CD4-positive, CD25-positive, alpha-beta regulatory T cell (primary cell): ENCODE measurements around the gene OTOG. TPM values are rescaled to one million over a fixed set of nuclear protein-coding genes. Genes with fewer than 3 reads are reported as not detected.
A peak's percentile ranks its signal among the peaks of the same experiment; 100 is the strongest.

ENCODE experiments used
- ATAC-seq, 2 donors: fragments of 150-1000 bp; cut with Tn5 transposase; one replicate each; pipeline ENCODE4 v1.10.0; 2021; ENCODE audit warnings: low read depth in 2 of 2, moderate number of reproducible peaks in 2 of 2, moderate library complexity in 1 of 2
- DNase-seq, 3 donors: peaks; one replicate each; pipeline versions ENCODE4 v3.0.0 to v3.0.0-alpha.2; 2012 to 2022; ENCODE audit warnings: mixed read lengths in 1 of 3
- H3K27ac ChIP-seq: one replicate; pipeline ENCODE4 v1.7.0; 2013; ENCODE audit warnings: mild to moderate bottlenecking, low read length; ENCODE audit not compliant: insufficient read depth, poor library complexity, severe bottlenecking
- H3K27me3 ChIP-seq: one replicate; pipeline ENCODE4 v1.7.0; 2013; ENCODE audit warnings: low read length; ENCODE audit not compliant: control insufficient read depth, insufficient read depth
- H3K36me3 ChIP-seq: one replicate; pipeline ENCODE4 v1.7.0; 2013; ENCODE audit warnings: mild to moderate bottlenecking, low read length, moderate library complexity; ENCODE audit not compliant: control insufficient read depth, insufficient read depth
- H3K4me1 ChIP-seq: 2 replicates; pipeline ENCODE4 v1.7.0; 2013; ENCODE audit warnings: mild to moderate bottlenecking, low read length; ENCODE audit not compliant: insufficient read depth, control insufficient read depth, poor library complexity, severe bottlenecking
- H3K4me3 ChIP-seq: one replicate; pipeline ENCODE4 v1.7.0; 2013; ENCODE audit warnings: low read depth, mild to moderate bottlenecking, low read length, moderate library complexity
- H3K9me3 ChIP-seq, 2 experiments: 1 replicate in 1 of 2; 2 replicates in 1 of 2; pipeline ENCODE4 v1.7.0; 2013; ENCODE audit warnings: low read length in 2 of 2, mild to moderate bottlenecking in 1 of 2, moderate library complexity in 1 of 2; ENCODE audit not compliant: control insufficient read depth in 2 of 2
- H3K27ac Mint-ChIP-seq, 3 donors: one replicate each; pipeline ENCODE4 v1.8.0; 2020 to 2022; ENCODE audit warnings: mild to moderate bottlenecking in 3 of 3, mixed read lengths in 3 of 3, moderate library complexity in 2 of 3
- H3K27me3 Mint-ChIP-seq: one replicate; pipeline ENCODE4 v1.8.0; 2022; ENCODE audit warnings: mild to moderate bottlenecking, mixed read lengths
- H3K36me3 Mint-ChIP-seq: one replicate; pipeline ENCODE4 v1.8.0; 2020; ENCODE audit warnings: mixed read lengths
- H3K4me1 Mint-ChIP-seq, 4 donors: one replicate each; pipeline ENCODE4 v1.8.0; 2020 to 2022; ENCODE audit warnings: mixed read lengths in 4 of 4, mild to moderate bottlenecking in 1 of 4
- H3K4me3 Mint-ChIP-seq, 4 donors: one replicate each; pipeline ENCODE4 v1.8.0; 2020 to 2022; ENCODE audit warnings: mild to moderate bottlenecking in 4 of 4, mixed read lengths in 4 of 4, moderate library complexity in 3 of 4
- H3K9me3 Mint-ChIP-seq, 7 donors: one replicate each; pipeline ENCODE4 v1.8.0; 2020 to 2022; ENCODE audit warnings: mixed read lengths in 7 of 7, mild to moderate bottlenecking in 3 of 7, moderate library complexity in 2 of 7
- polyA plus RNA-seq, 4 donors: library from polyadenylated mRNA; unstranded; fragments of 300-500 nt; fragmentation: Illumina TruSeq; gene quantifications; one replicate each; pipeline ENCODE4 v1.2.3, GENCODE V29; 2021
- total RNA-seq: library from RNA; stranded (reverse); gene quantifications from one replicate; pipeline ENCODE4 v1.2.3, GENCODE V29; 2022

OTOG gene
- total and polyA plus RNA-seq, 5 donors from 2014 or later = not detected

GRCh38 chr11:17691976-17692375, 144.9 kb downstream of the OTOG start:
- peaks cover 8% of the 10 kb centered on the region for H3K27me3 ChIP-seq
- no peaks in the 10 kb centered on the region for H3K4me1 ChIP-seq
- H3K27ac ChIP-seq = no peak overlapping the region
- H3K4me3 ChIP-seq = no peak overlapping the region
- Mint-ChIP-seq H3K36me3 (no peaks in the 10 kb centered on the region), H3K4me3 (no peak overlapping the region), H3K27me3 (peaks cover 27% of the 10 kb centered on the region), H3K9me3 (peaks cover 0 to 2% (median 0%) of the 10 kb centered on the region in 7 donors), H3K4me1 (peaks cover 0 to 4% (median 0%) of the 10 kb centered on the region in 4 donors), H3K27ac (no peak overlapping the region)
- DNase-seq = no peak
- no peaks in the 10 kb centered on the region for H3K9me3 ChIP-seq
- no peak for ATAC-seq
- H3K36me3 ChIP-seq = no peaks in the 10 kb centered on the region

- H3K27me3 Mint-ChIP-seq = peaks cover 35% of the 10 kb centered on the region
- H3K27ac ChIP-seq = no peak overlapping the region
- no peak overlapping the region for H3K27ac Mint-ChIP-seq
- no peaks in the 10 kb centered on the region for H3K4me1 ChIP-seq
- H3K27me3 ChIP-seq = peaks cover 8% of the 10 kb centered on the region
- no peaks in the 10 kb centered on the region for H3K36me3 Mint-ChIP-seq
- peaks cover 0 to 4% (median 0%) of the 10 kb centered on the region in 4 donors for H3K4me1 Mint-ChIP-seq
- DNase-seq = no peak
- H3K9me3 ChIP-seq = no peaks in the 10 kb centered on the region
- H3K36me3 ChIP-seq = no peaks in the 10 kb centered on the region
- H3K9me3 Mint-ChIP-seq = peaks cover 0 to 2% (median 0%) of the 10 kb centered on the region in 7 donors
- no peak for ATAC-seq
- no peak overlapping the region for H3K4me3 ChIP-seq
- no peak overlapping the region for H3K4me3 Mint-ChIP-seq
Measured at GRCh38 chr11:17692931-17693330, 145.9 kb downstream of the OTOG start.

- Histone ChIP-seq H3K9me3 (no peaks in the 10 kb centered on the region), H3K27ac (no peak overlapping the region), H3K4me1 (no peaks in the 10 kb centered on the region), H3K27me3 (peaks cover 8% of the 10 kb centered on the region), H3K36me3 (no peaks in the 10 kb centered on the region), H3K4me3 (no peak overlapping the region)
- H3K36me3 Mint-ChIP-seq = no peaks in the 10 kb centered on the region
- H3K4me1 Mint-ChIP-seq = peaks cover 0 to 4% (median 0%) of the 10 kb centered on the region in 4 donors
- ATAC-seq (no peak), DNase-seq (no peak)
- H3K27me3 Mint-ChIP-seq = peaks cover 39% of the 10 kb centered on the region
- H3K9me3 Mint-ChIP-seq = peaks cover 0 to 2% (median 0%) of the 10 kb centered on the region in 7 donors
- H3K27ac Mint-ChIP-seq = no peak overlapping the region
- H3K4me3 Mint-ChIP-seq = no peak overlapping the region
Measured at GRCh38 chr11:17693531-17693930, 146.5 kb downstream of the OTOG start.

- Mint-ChIP-seq H3K9me3 (peaks cover 0 to 2% (median 0%) of the 10 kb centered on the region in 7 donors), H3K27me3 (peaks cover 45% of the 10 kb centered on the region), H3K27ac (no peak overlapping the region), H3K4me3 (peak overlapping the region in 1 of 4 donors; percentile 4), H3K36me3 (no peaks in the 10 kb centered on the region), H3K4me1 (peaks cover 0 to 4% (median 0%) of the 10 kb centered on the region in 4 donors)
- Histone ChIP-seq H3K27ac (no peak overlapping the region), H3K27me3 (peaks cover 8% of the 10 kb centered on the region), H3K36me3 (no peaks in the 10 kb centered on the region), H3K9me3 (no peaks in the 10 kb centered on the region), H3K4me1 (no peaks in the 10 kb centered on the region), H3K4me3 (no peak overlapping the region)
- DNase-seq (no peak), ATAC-seq (no peak)
Measured at GRCh38 chr11:17694494-17695110, 147.5 kb downstream of the OTOG start.

- H3K36me3 ChIP-seq = no peaks in the 10 kb centered on the region
- H3K27me3 ChIP-seq = peaks cover 8% of the 10 kb centered on the region
- no peak overlapping the region for H3K27ac ChIP-seq
- no peak overlapping the region for H3K4me3 Mint-ChIP-seq
- H3K4me1 Mint-ChIP-seq = peaks cover 0 to 4% (median 0%) of the 10 kb centered on the region in 4 donors
- DNase-seq = no peak
- H3K9me3 ChIP-seq = no peaks in the 10 kb centered on the region
- H3K9me3 Mint-ChIP-seq = peaks cover 0 to 2% (median 0%) of the 10 kb centered on the region in 7 donors
- H3K4me3 ChIP-seq = no peak overlapping the region
- ATAC-seq = no peak
- H3K27ac Mint-ChIP-seq = no peak overlapping the region
- H3K4me1 ChIP-seq = no peaks in the 10 kb centered on the region
- H3K27me3 Mint-ChIP-seq = peaks cover 45% of the 10 kb centered on the region
- H3K36me3 Mint-ChIP-seq = no peaks in the 10 kb centered on the region
Measured at GRCh38 chr11:17695454-17696441, 148.7 kb downstream of the OTOG start.

- no peaks in the 10 kb centered on the region for H3K9me3 ChIP-seq
- H3K36me3 ChIP-seq = no peaks in the 10 kb centered on the region
- H3K4me3 ChIP-seq = no peak overlapping the region
- H3K4me1 Mint-ChIP-seq = peaks cover 0 to 4% (median 0%) of the 10 kb centered on the region in 4 donors
- H3K27me3 ChIP-seq = peaks cover 8% of the 10 kb centered on the region
- H3K4me3 Mint-ChIP-seq = no peak overlapping the region
- no peak overlapping the region for H3K27ac ChIP-seq
- peaks cover 45% of the 10 kb centered on the region for H3K27me3 Mint-ChIP-seq
- no peaks in the 10 kb centered on the region for H3K36me3 Mint-ChIP-seq
- no peaks in the 10 kb centered on the region for H3K4me1 ChIP-seq
- ATAC-seq (no peak), DNase-seq (no peak)
- H3K9me3 Mint-ChIP-seq = peaks cover 0 to 2% (median 0%) of the 10 kb centered on the region in 7 donors
- no peak overlapping the region for H3K27ac Mint-ChIP-seq
Measured at GRCh38 chr11:17696741-17697140, 149.7 kb downstream of the OTOG start.
